Upper lobe of right lung (tissue), 1 donor: Measurements from ENCODE around the gene TMEM161A. TPM values are rescaled to one million over a fixed set of nuclear protein-coding genes. Genes with fewer than 3 reads are reported as not detected.
"Not testable (repeated sequence)": the region's sequence is repeated elsewhere in the genome, so short reads cannot be mapped to it uniquely, and the experiment has no call there.

ENCODE experiments used
- ATAC-seq: fragments of 200-7000 bp; cut with Tn5 transposase; one replicate; pipeline ENCODE4 v1.9.1; 2020; ENCODE audit warnings: mild to moderate bottlenecking, moderate library complexity
- DNase-seq: peaks from one replicate; pipeline ENCODE4 v3.0.0-alpha.2; 2020
- H3K27ac ChIP-seq: fragments of 200-600 bp; one replicate; pipeline ENCODE4 v1.8.0; 2022
- H3K27me3 ChIP-seq: fragments of 200-600 bp; one replicate; pipeline ENCODE4 v1.8.0; 2022; ENCODE audit warnings: mild to moderate bottlenecking
- H3K36me3 ChIP-seq: fragments of 200-600 bp; one replicate; pipeline ENCODE4 v1.8.0; 2022
- H3K4me1 ChIP-seq: fragments of 200-600 bp; one replicate; pipeline ENCODE4 v1.8.0; 2022
- H3K4me3 ChIP-seq: fragments of 200-600 bp; one replicate; pipeline ENCODE4 v1.8.0; 2022; ENCODE audit warnings: mild to moderate bottlenecking
- H3K9me3 ChIP-seq: fragments of 200-600 bp; one replicate; pipeline ENCODE4 v1.8.0; 2022
- CTCF ChIP-seq: fragments of 200-600 bp; IDR thresholded peaks from one replicate; pipeline ENCODE4 v1.8.0; 2022; ENCODE audit warnings: antibody characterized with exemption
- intact Hi-C: fragments of 100-400 bp; cut with DNase I; formaldehyde crosslinking; loops from one replicate; pipeline ENCODE4 v1.11.0; 2022
- total RNA-seq: library from RNA; stranded (reverse); fragmentation: NEBNext Ultra II Directional; extraction: Animal tissue kit (Norgen Biotek cat#: 25700); gene quantifications from one replicate; pipeline ENCODE4 v1.2.1, GENCODE V29; 2021
- donor health status: DM: no; HTN: yes; CAD: no; lungs with severe emphysema.

The TMEM161A gene
- total RNA-seq, 1 donor from 2014 or later: 31.0 TPM

- TF ChIP-seq CTCF: no peak
- Histone ChIP-seq H3K27ac (no peak overlapping the region), H3K4me3 (no peak overlapping the region), H3K27me3 (no peaks in the 10 kb centered on the region), H3K36me3 (peaks cover 18% of the 10 kb centered on the region), H3K9me3 (no peaks in the 10 kb centered on the region), H3K4me1 (no peaks in the 10 kb centered on the region)
- intact Hi-C loops: no loop called here
- ATAC-seq (no peak), DNase-seq (no peak)
Measured at GRCh38 chr19:19179548-19180441, 41.5 kb upstream of the TMEM161A start.

GRCh38 chr19:19176950-19177349 is 38.7 kb upstream of the TMEM161A start:
- H3K36me3 ChIP-seq: peaks cover 13% of the 10 kb centered on the region
- no peak for TF ChIP-seq CTCF
- no peak overlapping the region for H3K27ac ChIP-seq
- H3K4me3 ChIP-seq: no peak overlapping the region
- H3K27me3 ChIP-seq: no peaks in the 10 kb centered on the region
- DNase-seq (no peak), ATAC-seq (no peak)
- H3K9me3 ChIP-seq: no peaks in the 10 kb centered on the region
- H3K4me1 ChIP-seq: no peaks in the 10 kb centered on the region
- intact Hi-C loops: no loop called here

GRCh38 chr19:19173243-19173642 is 35.0 kb upstream of the TMEM161A start:
- H3K27me3 ChIP-seq, intact Hi-C loops, H3K9me3 ChIP-seq, ATAC-seq, H3K27ac ChIP-seq, H3K4me3 ChIP-seq, H3K36me3 ChIP-seq, DNase-seq: not testable (repeated sequence)
- peaks cover 11% of the 10 kb centered on the region for H3K4me1 ChIP-seq

- H3K4me3 ChIP-seq: no peak overlapping the region
- H3K4me1 ChIP-seq: peaks cover 11% of the 10 kb centered on the region
- no peak for TF ChIP-seq CTCF
- ATAC-seq: no peak
- H3K9me3 ChIP-seq: no peaks in the 10 kb centered on the region
- no peak overlapping the region for H3K27ac ChIP-seq
- H3K36me3 ChIP-seq: peaks cover 3% of the 10 kb centered on the region
- intact Hi-C loops: no loop called here
- DNase-seq: no peak
- H3K27me3 ChIP-seq: no peaks in the 10 kb centered on the region
Measured at GRCh38 chr19:19171821-19172532, 33.7 kb upstream of the TMEM161A start.

- Histone ChIP-seq H3K27ac (no peak overlapping the region), H3K4me3 (no peak overlapping the region), H3K27me3 (no peaks in the 10 kb centered on the region), H3K36me3 (peaks cover 3% of the 10 kb centered on the region), H3K9me3 (no peaks in the 10 kb centered on the region), H3K4me1 (peaks cover 11% of the 10 kb centered on the region)
- TF ChIP-seq CTCF: no peak
- DNase-seq (no peak), ATAC-seq (no peak)
- intact Hi-C loops: no loop called here
Measured at GRCh38 chr19:19170873-19171672, 32.8 kb upstream of the TMEM161A start.
